Liver (tissue), 9 donors: ENCODE data around the gene PANK1. TPM values are rescaled to one million over a fixed set of nuclear protein-coding genes. Genes with fewer than 3 reads are reported as not detected.

ENCODE experiments used
- DNase-seq: peaks from one replicate; pipeline ENCODE4 v3.0.0-alpha.2; 2017; ENCODE audit warnings: low spot score
- H3K27ac ChIP-seq, 2 donors: one replicate each; pipeline ENCODE4 v1.7.0; 2013; ENCODE audit warnings: inconsistent platforms in 2 of 2, low read length in 2 of 2, control low read depth in 1 of 2, low read depth in 1 of 2, mild to moderate bottlenecking in 1 of 2
- H3K27me3 ChIP-seq, 4 donors: one replicate each; pipeline versions ENCODE4 v1.6.1 to v1.7.0; 2013; ENCODE audit warnings: low read length in 3 of 4, inconsistent platforms in 1 of 4, mild to moderate bottlenecking in 1 of 4, moderate library complexity in 1 of 4; ENCODE audit not compliant: control insufficient read depth in 4 of 4, insufficient read depth in 4 of 4
- H3K36me3 ChIP-seq, 4 donors: one replicate each; pipeline versions ENCODE4 v1.6.1 to v1.7.0; 2013; ENCODE audit warnings: low read length in 3 of 4, mild to moderate bottlenecking in 3 of 4, low read depth in 1 of 4, moderate library complexity in 1 of 4; ENCODE audit not compliant: control insufficient read depth in 4 of 4, insufficient read depth in 3 of 4
- H3K4me1 ChIP-seq, 4 donors: one replicate each; pipeline versions ENCODE4 v1.6.1 to v1.7.0; 2013; ENCODE audit warnings: low read length in 3 of 4, mild to moderate bottlenecking in 3 of 4, moderate library complexity in 1 of 4; ENCODE audit not compliant: control insufficient read depth in 4 of 4, insufficient read depth in 4 of 4
- H3K4me3 ChIP-seq, 3 donors: one replicate each; pipeline versions ENCODE4 v1.6.1 to v1.7.0; 2013; ENCODE audit warnings: low read length in 3 of 3, control low read depth in 1 of 3, low read depth in 1 of 3, mild to moderate bottlenecking in 1 of 3
- H3K9ac ChIP-seq, 2 donors: one replicate each; pipeline ENCODE4 v1.7.0; 2013; ENCODE audit warnings: low read length in 2 of 2, mild to moderate bottlenecking in 2 of 2, moderate library complexity in 2 of 2, control low read depth in 1 of 2, low read depth in 1 of 2
- H3K9me3 ChIP-seq, 4 donors: one replicate each; pipeline versions ENCODE4 v1.6.1 to v1.7.0; 2013; ENCODE audit warnings: low read length in 3 of 4; ENCODE audit not compliant: control insufficient read depth in 4 of 4
- ATF3 ChIP-seq: IDR thresholded peaks from 2 replicates; pipeline ENCODE4 v1.6.1; 2016; ENCODE audit warnings: antibody characterized with exemption
- CTCF ChIP-seq: fragments of 150-350 bp; IDR thresholded peaks from 2 replicates; pipeline ENCODE4 v1.5.1; 2017; ENCODE audit warnings: improper control_type of control experiment, low read depth, low read length; ENCODE audit not compliant: missing input control
- EGR1 ChIP-seq, 2 donors: IDR thresholded peaks; 2 replicates each; pipeline ENCODE4 v1.6.1; 2016 to 2018; ENCODE audit warnings: antibody characterized with exemption in 2 of 2, low read depth in 2 of 2
- FOXA1 ChIP-seq: IDR thresholded peaks from 2 replicates; pipeline ENCODE4 v1.6.1; 2016; ENCODE audit warnings: antibody characterized with exemption
- FOXA2 ChIP-seq: IDR thresholded peaks from 2 replicates; pipeline ENCODE4 v1.6.1; 2016; ENCODE audit warnings: antibody characterized with exemption
- GABPA ChIP-seq, 2 donors: IDR thresholded peaks in 1 of 2; conservative IDR thresholded peaks in 1 of 2; 2 replicates each; pipeline ENCODE4 v1.6.1; 2016; ENCODE audit warnings: antibody characterized with exemption in 2 of 2, mild to moderate bottlenecking in 1 of 2, moderate library complexity in 1 of 2
- HNF4A ChIP-seq, 2 donors: conservative IDR thresholded peaks; 2 replicates each; pipeline ENCODE4 v1.6.1; 2016; ENCODE audit warnings: antibody characterized with exemption in 2 of 2, mild to moderate bottlenecking in 2 of 2
- HNF4G ChIP-seq: IDR thresholded peaks from 2 replicates; pipeline ENCODE4 v1.6.1; 2016; ENCODE audit warnings: antibody characterized with exemption
- JUND ChIP-seq, 2 donors: IDR thresholded peaks; 2 replicates each; pipeline ENCODE4 v1.6.1; 2016; ENCODE audit warnings: antibody characterized with exemption in 2 of 2
- MAX ChIP-seq: IDR thresholded peaks from 2 replicates; pipeline ENCODE4 v1.6.1; 2016; ENCODE audit warnings: antibody characterized with exemption
- NR2F2 ChIP-seq: IDR thresholded peaks from 2 replicates; pipeline ENCODE4 v1.6.1; 2016; ENCODE audit warnings: antibody characterized with exemption
- RAD21 ChIP-seq, 2 donors: IDR thresholded peaks; 2 replicates each; pipeline ENCODE4 v1.6.1; 2016; ENCODE audit warnings: antibody characterized with exemption in 2 of 2, mild to moderate bottlenecking in 2 of 2
- REST ChIP-seq: IDR thresholded peaks from 2 replicates; pipeline ENCODE4 v1.6.1; 2016; ENCODE audit warnings: antibody characterized with exemption, mild to moderate bottlenecking
- RXRA ChIP-seq, 2 donors: IDR thresholded peaks; 2 replicates each; pipeline ENCODE4 v1.6.1; 2017 to 2018; ENCODE audit warnings: antibody characterized with exemption in 2 of 2, mild to moderate bottlenecking in 1 of 2
- SP1 ChIP-seq: IDR thresholded peaks from 2 replicates; pipeline ENCODE4 v1.6.1; 2018; ENCODE audit warnings: antibody characterized with exemption, mild to moderate bottlenecking
- TAF1 ChIP-seq: conservative IDR thresholded peaks from 2 replicates; pipeline ENCODE4 v1.6.1; 2016; ENCODE audit warnings: antibody characterized with exemption, mild to moderate bottlenecking
- YY1 ChIP-seq: IDR thresholded peaks from 2 replicates; pipeline ENCODE4 v1.6.1; 2016; ENCODE audit warnings: antibody characterized with exemption, mild to moderate bottlenecking
- ZBTB33 ChIP-seq: IDR thresholded peaks from 2 replicates; pipeline ENCODE4 v1.6.1; 2016; ENCODE audit warnings: antibody characterized with exemption
- WGBS: extraction: QIAGEN DNeasy Blood & Tissue Kit; methylation state at CpG from one replicate; pipeline ENCODE4 v1.1.7; 2013; 5-methylcytosine and 5-hydroxymethylcytosine counted together
- polyA plus RNA-seq, 2 donors: library from polyadenylated mRNA; stranded (reverse) in 1 of 2; unstranded in 1 of 2; fragments of 200-250 nt in 1 of 2; fragments of >200 nt in 1 of 2; fragmentation: Nextera tagmentation in 1 of 2; extraction: Ambion mirVana in 1 of 2; gene quantifications; one replicate each; pipeline versions ENCODE4 v1.2.1 to v1.2.3, GENCODE V29; 2013 to 2015
- total RNA-seq, 2 donors: library from RNA; depleted of rRNA; stranded (reverse); fragments of >200 nt; gene quantifications; one replicate each; pipeline ENCODE4 v1.2.3, GENCODE V29; 2014
- donor health status: healthy.
- donor health status: healthy.
- donor health status: healthy.
- donor health status: healthy.
- donor health status: healthy.

PANK1 gene
- total and polyA plus RNA-seq, 4 donors, result 30.0 to 105 (median 44.7) TPM

GRCh38 chr10:89602919-89603318, 42.1 kb downstream of the PANK1 start (continued):
- no peak for TF ChIP-seq ATF3
- no peak for TF ChIP-seq ZBTB33
- TF ChIP-seq RAD21 (IDR thresholded peaks at IDR 0.05), result no peak
- no peak for TF ChIP-seq HNF4A (conservative IDR thresholded peaks at IDR 0.05)
- TF ChIP-seq NR2F2, result no peak

GRCh38 chr10:89601728-89602361, 43.2 kb downstream of the PANK1 start:
- TF ChIP-seq EGR1 (IDR thresholded peaks at IDR 0.05; ENCODE audit: low read depth in 2 of 2) (peak in 1 of 2 donors; percentile 76), NR2F2 (peak; percentile 42), RAD21 (IDR thresholded peaks at IDR 0.05) (peak in 1 of 2 donors; percentile 47), FOXA2 (peak; percentile 9), REST (peak; percentile 73), HNF4A (conservative IDR thresholded peaks at IDR 0.05) (peak; percentile 85 to 89), MAX (peak; percentile 48), SP1 (peak; percentile 90), CTCF (no peak), ZBTB33 (peak; percentile 72), JUND (IDR thresholded peaks at IDR 0.05) (peak; percentile 74 to 76), RXRA (IDR thresholded peaks at IDR 0.05) (peak; percentile 77 to 92), HNF4G (peak; percentile 72), YY1 (no peak), ATF3 (peak; percentile 49), GABPA (IDR thresholded peaks at IDR 0.05 in 1 of 2, conservative IDR thresholded peaks at IDR 0.05 in 1 of 2) (peak in 1 of 2 donors; percentile 54), FOXA1 (peak; percentile 58), TAF1 (no peak)
- H3K9me3 ChIP-seq, result no peaks in the 10 kb centered on the region
- WGBS, result 38% methylated on average over 2 of the region's 2 CpGs
- peak overlapping the region; percentile 67 to 91 for H3K27ac ChIP-seq
- peaks cover 0 to 12% (median 1%) of the 10 kb centered on the region in 4 donors for H3K36me3 ChIP-seq
- H3K4me3 ChIP-seq, result no peak overlapping the region
- H3K27me3 ChIP-seq, result no peaks in the 10 kb centered on the region
- peak overlapping the region in 1 of 2 donors; percentile 94 for H3K9ac ChIP-seq
- peaks cover 6 to 47% (median 32%) of the 10 kb centered on the region in 4 donors for H3K4me1 ChIP-seq
- no peak for DNase-seq
